GM12891 (cell line): ENCODE results near the gene GFRA1.

Source experiments
- PAX5 ChIP-seq: IDR thresholded peaks from 2 replicates; pipeline ENCODE4 v1.6.1; 2011; ENCODE audit warnings: low read length, moderate library complexity, mild to moderate bottlenecking; ENCODE audit not compliant: insufficient read depth, severe bottlenecking
- POLR2A ChIP-seq: IDR thresholded peaks from 2 replicates; pipeline ENCODE4 v1.6.1; 2011; ENCODE audit warnings: low read depth, low read length, control low read depth
- TAF1 ChIP-seq: IDR thresholded peaks from 2 replicates; pipeline ENCODE4 v1.6.1; 2011; ENCODE audit warnings: low read depth, low read length, control low read depth

GRCh38 chr10:116122664-116123063, 150.3 kb downstream of the GFRA1 start:
- TF ChIP-seq POLR2A (no peak), PAX5 (no peak), TAF1 (no peak)
